Activated CD4-positive, alpha-beta T cell treated with anti-CD3 and anti-CD28 coated beads, Interleukin-2, amount 50 U/mL, for 16 hours (primary cell): Measurements from ENCODE around the gene SLC7A5.
A peak's percentile ranks its signal among the peaks of the same experiment; 100 is the strongest.
"Not testable (repeated sequence)": the region's sequence is repeated elsewhere in the genome, so short reads cannot be mapped to it uniquely, and the experiment has no call there.

Experiments used
- DNase-seq: peaks from one replicate; pipeline ENCODE4 v3.0.0-alpha.2; 2020

The SLC7A5 gene

GRCh38 chr16:87860553-87861299 is 8.6 kb downstream of the SLC7A5 start:
- no peak for DNase-seq

- not testable (repeated sequence) for DNase-seq
Measured at GRCh38 chr16:87858151-87858993, 10.9 kb downstream of the SLC7A5 start.

- DNase-seq, result no peak
Measured at GRCh38 chr16:87856791-87857228, 12.5 kb downstream of the SLC7A5 start.

- peak; percentile 53 for DNase-seq
Measured at GRCh38 chr16:87855852-87856715, 13.2 kb downstream of the SLC7A5 start.

GRCh38 chr16:87854907-87855683 is 14.2 kb downstream of the SLC7A5 start:
- no peak for DNase-seq

GRCh38 chr16:87854053-87854906 is 15.0 kb downstream of the SLC7A5 start:
- DNase-seq, result no peak

- peak; percentile 93 for DNase-seq
Measured at GRCh38 chr16:87853411-87854052, 15.8 kb downstream of the SLC7A5 start.

GRCh38 chr16:87851601-87852000 is 17.7 kb downstream of the SLC7A5 start:
- DNase-seq, result no peak

- no peak for DNase-seq
Measured at GRCh38 chr16:87851141-87851587, 18.1 kb downstream of the SLC7A5 start.

- DNase-seq, result peak; percentile 71
Measured at GRCh38 chr16:87850009-87851006, 19.0 kb downstream of the SLC7A5 start.

GRCh38 chr16:87849419-87850008 is 19.8 kb downstream of the SLC7A5 start:
- DNase-seq, result no peak

- no peak for DNase-seq
Measured at GRCh38 chr16:87848676-87849345, 20.5 kb downstream of the SLC7A5 start.

- DNase-seq, result no peak
Measured at GRCh38 chr16:87847785-87848675, 21.3 kb downstream of the SLC7A5 start.

GRCh38 chr16:87847467-87847784 is 21.9 kb downstream of the SLC7A5 start:
- DNase-seq, result no peak

GRCh38 chr16:87846705-87847466 is 22.4 kb downstream of the SLC7A5 start:
- DNase-seq, result no peak

GRCh38 chr16:87845807-87846619 is 23.3 kb downstream of the SLC7A5 start:
- DNase-seq, result no peak
